Neuronal stem cell (in vitro differentiated cells): Measurements from ENCODE around the gene DCAF11.

ENCODE experiments used
- DNase-seq: peaks from one replicate; pipeline ENCODE4 v3.0.0-alpha.2; 2013; ENCODE audit warnings: low spot score
- H2AFZ ChIP-seq: one replicate; pipeline ENCODE4 v1.6.1; 2013; ENCODE audit warnings: mild to moderate bottlenecking, low read length, inconsistent platforms
- H2AK5ac ChIP-seq: 2 replicates; pipeline ENCODE4 v1.6.1; 2013; ENCODE audit warnings: low read depth, mild to moderate bottlenecking, inconsistent platforms, low read length, moderate library complexity, mixed read lengths
- H2BK120ac ChIP-seq: 2 replicates; pipeline ENCODE4 v1.6.1; 2013; ENCODE audit warnings: low read depth, mild to moderate bottlenecking, inconsistent platforms, low read length, moderate library complexity, mixed read lengths
- H2BK12ac ChIP-seq: one replicate; pipeline ENCODE4 v1.6.1; 2013; ENCODE audit warnings: low read length, inconsistent platforms
- H2BK15ac ChIP-seq: 2 replicates; pipeline ENCODE4 v1.6.1; 2013; ENCODE audit warnings: mild to moderate bottlenecking, low read length, inconsistent platforms, mixed read lengths
- H2BK5ac ChIP-seq: one replicate; pipeline ENCODE4 v1.6.1; 2013; ENCODE audit warnings: inconsistent platforms, mild to moderate bottlenecking, low read length, moderate library complexity
- H3K14ac ChIP-seq: one replicate; pipeline ENCODE4 v1.6.1; 2013; ENCODE audit warnings: low read length, inconsistent platforms
- H3K18ac ChIP-seq: 2 replicates; pipeline ENCODE4 v1.6.1; 2013; ENCODE audit warnings: low read length, inconsistent platforms
- H3K23ac ChIP-seq: 2 replicates; pipeline ENCODE4 v1.6.1; 2013; ENCODE audit warnings: low read depth, mild to moderate bottlenecking, mixed read lengths, low read length, inconsistent platforms; ENCODE audit not compliant: poor library complexity
- H3K27ac ChIP-seq: replicated peaks from 3 replicates; pipeline ENCODE4 v1.5.1; 2013; ENCODE audit warnings: low read length, inconsistent platforms
- H3K27me3 ChIP-seq, 3 experiments: 2 replicates each; pipeline ENCODE4 v1.6.1; 2013; ENCODE audit warnings: low read length in 3 of 3, mild to moderate bottlenecking in 2 of 3, inconsistent platforms in 1 of 3, low read depth in 1 of 3, mixed read lengths in 1 of 3, moderate library complexity in 1 of 3; ENCODE audit not compliant: control insufficient read depth in 3 of 3, insufficient read depth in 3 of 3
- H3K36me3 ChIP-seq, 2 donors: replicated peaks in 1 of 2; 2 replicates each; pipeline ENCODE4 v1.6.1; 2013; ENCODE audit warnings: low read length in 2 of 2; ENCODE audit not compliant: control insufficient read depth in 2 of 2, insufficient read depth in 2 of 2
- H3K4ac ChIP-seq: 2 replicates; pipeline ENCODE4 v1.6.1; 2013; ENCODE audit warnings: inconsistent platforms, mild to moderate bottlenecking, low read length, moderate library complexity
- H3K4me1 ChIP-seq, 2 donors: 1 replicate in 1 of 2; 2 replicates in 1 of 2; pipeline ENCODE4 v1.6.1; 2013; ENCODE audit warnings: low read length in 2 of 2, low read depth in 1 of 2; ENCODE audit not compliant: control insufficient read depth in 2 of 2, insufficient read depth in 1 of 2
- H3K4me2 ChIP-seq: one replicate; pipeline ENCODE4 v1.6.1; 2013; ENCODE audit warnings: mild to moderate bottlenecking, low read length, inconsistent platforms; ENCODE audit not compliant: insufficient read depth, poor library complexity, severe bottlenecking
- H3K4me3 ChIP-seq, 2 donors: 2 replicates each; pipeline ENCODE4 v1.5.1; 2013; ENCODE audit warnings: low read length in 2 of 2, mild to moderate bottlenecking in 2 of 2, inconsistent platforms in 1 of 2, moderate library complexity in 1 of 2
- H3K79me1 ChIP-seq: one replicate; pipeline ENCODE4 v1.6.1; 2013; ENCODE audit warnings: low read depth, mild to moderate bottlenecking, inconsistent platforms, low read length, moderate library complexity
- H3K9ac ChIP-seq: one replicate; pipeline ENCODE4 v1.6.1; 2013; ENCODE audit warnings: mild to moderate bottlenecking, low read depth, low read length, inconsistent platforms; ENCODE audit not compliant: poor library complexity
- H3K9me3 ChIP-seq, 2 donors: replicated peaks in 1 of 2; 2 replicates each; pipeline versions ENCODE3 to v1.6.1; 2013; ENCODE audit warnings: low read length in 2 of 2, mild to moderate bottlenecking in 2 of 2, inconsistent platforms in 1 of 2, low read depth in 1 of 2, mixed read lengths in 1 of 2, moderate library complexity in 1 of 2; ENCODE audit not compliant: control insufficient read depth in 2 of 2, insufficient read depth in 1 of 2
- H4K8ac ChIP-seq: one replicate; pipeline ENCODE4 v1.6.1; 2013; ENCODE audit warnings: low read depth, mild to moderate bottlenecking, inconsistent platforms, low read length, moderate library complexity
- H4K91ac ChIP-seq: one replicate; pipeline ENCODE4 v1.6.1; 2013; ENCODE audit warnings: low read length, low read depth, mild to moderate bottlenecking, inconsistent platforms; ENCODE audit not compliant: poor library complexity
- WGBS, 2 donors: extraction: QIAGEN DNeasy Blood & Tissue Kit; methylation state at CpG; one replicate each; pipeline ENCODE4 v1.1.7; 2013; ENCODE audit warnings: missing lambda C conversion rate in 2 of 2, mixed read lengths in 1 of 2; ENCODE audit not compliant: insufficient read length in 2 of 2, insufficient replicate concordance in 1 of 2; ENCODE audit errors: extremely low coverage in 2 of 2; 5-methylcytosine and 5-hydroxymethylcytosine counted together

DCAF11 gene

GRCh38 chr14:24135584-24135833, 20.9 kb downstream of the DCAF11 start:
- Histone ChIP-seq H3K4me1 (peaks cover 11 to 12% of the 10 kb centered on the region in 2 donors), H3K79me1 (no peaks in the 10 kb centered on the region), H3K9ac (no peak overlapping the region), H2AFZ (peak overlapping the region; percentile 95), H3K4me3 (peak overlapping the region; percentile 80 to 87), H3K27me3 (no peaks in the 10 kb centered on the region), H3K18ac (peak overlapping the region; percentile 0), H3K14ac (no peak overlapping the region), H3K36me3 (peaks cover 19 to 32% of the 10 kb centered on the region in 2 donors), H3K4me2 (peak overlapping the region; percentile 81), H4K91ac (peak overlapping the region; percentile 90), H4K8ac (peak overlapping the region; percentile 93), H2BK5ac (no peak overlapping the region), H3K23ac (peak overlapping the region; percentile 75), H2BK15ac (peak overlapping the region; percentile 77), H2BK120ac (no peak overlapping the region), H3K27ac (no peak overlapping the region), H3K9me3 (no peaks in the 10 kb centered on the region), H2AK5ac (no peak overlapping the region), H2BK12ac (no peak overlapping the region), H3K4ac (no peak overlapping the region)
- WGBS, 2 donors = no CpG with 5 or more reads among the region's 9 CpGs
- no peak for DNase-seq

DNA sequence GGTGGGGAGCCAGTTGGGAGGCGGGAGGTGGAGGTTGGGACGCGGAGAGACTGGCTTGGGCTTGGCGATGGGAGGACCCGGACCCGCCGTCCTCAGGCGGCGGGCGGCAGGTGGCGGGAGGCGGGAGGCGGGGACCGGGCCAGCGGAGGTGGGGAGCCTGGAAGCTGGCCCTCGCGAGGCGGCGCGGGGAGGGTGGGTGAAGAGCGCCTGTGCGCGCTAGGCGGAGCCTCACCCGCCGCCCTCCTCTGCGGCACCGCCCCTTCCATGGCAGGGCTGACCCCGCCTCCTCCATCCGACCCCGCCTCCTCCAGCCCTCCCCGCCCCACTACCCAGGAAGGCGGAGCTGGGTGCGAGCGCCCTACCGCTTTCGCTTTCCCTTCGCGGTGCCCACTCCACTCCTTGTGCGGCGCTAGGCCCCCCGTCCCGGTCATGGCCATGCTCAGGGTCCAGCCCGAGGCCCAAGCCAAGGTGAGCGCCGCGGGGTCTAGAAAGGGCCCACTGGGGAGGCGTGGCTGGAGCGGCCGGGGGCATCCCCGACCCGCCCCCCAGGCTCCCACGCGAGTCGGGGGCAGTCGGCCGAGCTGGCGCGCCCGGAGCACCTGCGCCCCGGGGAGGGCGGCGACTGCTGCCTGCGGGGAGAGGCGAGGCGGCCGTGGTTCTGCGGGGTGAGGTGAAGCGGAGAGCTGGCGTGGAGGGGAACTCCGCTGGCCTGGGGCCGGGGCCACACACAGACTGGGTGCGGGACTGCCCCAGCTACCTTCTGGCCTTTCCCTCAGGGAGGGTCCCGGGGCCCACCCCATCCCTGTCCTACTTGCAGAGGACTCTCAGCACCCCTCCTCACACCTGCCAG, 21.5 kb downstream of the DCAF11 start, which contains the start of gene PSME1:
PSME1 (plus strand) TSS at position 361 of the 850 bp plus-strand sequence; CDS start at position 430, 69 bp downstream.
- no CpG with 5 or more reads among the region's 75 CpGs for WGBS, 2 donors
- no peak within 1 kb of the TSS for H3K27ac ChIP-seq

DNA sequence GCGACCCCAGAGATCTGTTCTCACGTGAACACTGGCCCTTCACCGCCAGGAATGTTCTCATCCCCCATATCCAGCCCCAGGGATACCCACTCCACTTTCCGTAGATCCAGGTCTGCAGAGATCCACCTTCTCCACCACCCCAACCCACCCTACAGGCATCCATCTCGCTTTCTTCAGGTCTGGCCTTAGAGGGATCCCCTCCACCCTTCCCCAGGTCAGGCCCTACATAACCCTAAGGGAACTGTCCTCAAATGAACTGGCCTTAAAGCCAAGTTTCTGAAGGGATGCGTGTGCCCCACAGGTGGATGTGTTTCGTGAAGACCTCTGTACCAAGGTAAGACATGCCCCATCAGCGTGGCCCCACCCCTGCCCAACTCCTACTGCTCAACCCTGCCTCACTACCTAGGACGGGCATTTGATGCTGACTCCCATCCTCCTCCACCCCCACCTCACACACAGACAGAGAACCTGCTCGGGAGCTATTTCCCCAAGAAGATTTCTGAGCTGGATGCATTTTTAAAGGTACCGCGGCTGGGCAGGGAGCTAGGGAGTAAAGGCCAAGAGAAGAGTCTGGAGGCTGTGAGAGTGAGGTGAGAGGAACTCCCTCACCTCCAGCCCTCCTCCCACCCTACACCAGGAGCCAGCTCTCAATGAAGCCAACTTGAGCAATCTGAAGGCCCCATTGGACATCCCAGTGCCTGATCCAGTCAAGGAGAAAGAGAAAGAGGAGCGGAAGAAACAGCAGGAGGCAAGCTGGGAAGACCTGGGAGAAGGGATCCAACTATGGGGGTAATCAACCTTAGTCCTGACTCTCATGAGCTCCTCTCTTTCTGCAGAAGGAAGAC, 22.3 kb downstream of the DCAF11 start:
- no peak overlapping the region for H2BK120ac ChIP-seq
- no peak for DNase-seq
- no peak overlapping the region for H3K14ac ChIP-seq
- no peak overlapping the region for H4K8ac ChIP-seq
- no CpG with 5 or more reads among the region's 13 CpGs for WGBS, 2 donors
- peak overlapping the region; percentile 100 for H3K18ac ChIP-seq
- H4K91ac ChIP-seq = no peak overlapping the region
- peak overlapping the region; percentile 95 for H2AFZ ChIP-seq
- no peak overlapping the region for H2BK12ac ChIP-seq
- no peak overlapping the region for H3K27ac ChIP-seq
- H3K23ac ChIP-seq = peak overlapping the region; percentile 75
- no peak overlapping the region for H3K4ac ChIP-seq
- peak overlapping the region; percentile 96 for H3K9ac ChIP-seq
- H3K79me1 ChIP-seq = peaks cover 7% of the 10 kb centered on the region
- H2BK5ac ChIP-seq = peak overlapping the region; percentile 73
- H2AK5ac ChIP-seq = peak overlapping the region; percentile 79
- H3K36me3 ChIP-seq = peaks cover 19 to 32% of the 10 kb centered on the region in 2 donors
- H3K9me3 ChIP-seq = no peaks in the 10 kb centered on the region
- peak overlapping the region; percentile 90 for H3K4me2 ChIP-seq
- no peaks in the 10 kb centered on the region for H3K27me3 ChIP-seq
- peak overlapping the region; percentile 87 to 94 for H3K4me3 ChIP-seq
- H2BK15ac ChIP-seq = no peak overlapping the region
- peaks cover 11 to 12% of the 10 kb centered on the region in 2 donors for H3K4me1 ChIP-seq

More for the DNA sequence above, 21.5 kb downstream of the DCAF11 start, which contains the start of gene PSME1:
- H3K4ac ChIP-seq = no peak within 1 kb of the TSS
- no peaks in the 10 kb centered on the region for H3K9me3 ChIP-seq
- H3K27me3 ChIP-seq = no peaks in the 10 kb centered on the region
- H3K4me1 ChIP-seq = peaks cover 11 to 12% of the 10 kb centered on the region in 2 donors
- H3K18ac ChIP-seq = peak within 1 kb of the TSS; percentile 100
- peak within 1 kb of the TSS; percentile 98 for H3K14ac ChIP-seq
- no peak within 1 kb of the TSS for H2BK12ac ChIP-seq
- H2BK120ac ChIP-seq = no peak within 1 kb of the TSS
- H3K79me1 ChIP-seq = peaks cover 5% of the 10 kb centered on the region
- H2AK5ac ChIP-seq = peak within 1 kb of the TSS; percentile 79
- H2AFZ ChIP-seq = peak within 1 kb of the TSS; percentile 95
- peak within 1 kb of the TSS; percentile 83 for H2BK15ac ChIP-seq
- peak within 1 kb of the TSS; percentile 90 for H3K4me2 ChIP-seq
- H2BK5ac ChIP-seq = peak within 1 kb of the TSS; percentile 73
- H3K9ac ChIP-seq = peak within 1 kb of the TSS; percentile 96
- peak within 1 kb of the TSS; percentile 93 for H4K8ac ChIP-seq
- H4K91ac ChIP-seq = peak within 1 kb of the TSS; percentile 90
- H3K36me3 ChIP-seq = peaks cover 19 to 32% of the 10 kb centered on the region in 2 donors
- H3K23ac ChIP-seq = peak within 1 kb of the TSS; percentile 75
- peak within 1 kb of the TSS; percentile 87 to 94 for H3K4me3 ChIP-seq
- DNase-seq = peak; percentile 85
